Measurements from ENCODE around the gene RGS6.

The RGS6 gene

DNA sequence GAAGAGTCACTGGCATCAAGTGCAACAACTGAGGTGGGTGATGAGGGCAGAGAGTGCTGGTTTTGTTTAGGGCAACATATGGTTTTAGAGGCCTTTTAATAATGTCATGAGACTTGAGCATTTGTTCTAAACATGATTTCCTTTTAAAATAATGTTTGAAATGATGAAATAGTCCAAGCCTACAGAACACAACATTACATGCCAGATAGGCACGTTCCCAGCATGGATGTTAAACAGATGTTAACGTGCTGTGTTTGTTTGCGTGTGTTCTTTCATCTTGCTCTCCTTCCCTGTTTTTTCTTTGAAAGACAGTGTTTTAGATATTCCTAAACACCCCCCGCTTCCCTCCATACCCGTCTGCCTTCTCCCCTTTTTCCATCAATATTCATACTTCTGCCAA is 82.3 kb downstream of the RGS6 start:
- no peak for DNase-seq (ENCODE audit: low spot score)

DNA sequence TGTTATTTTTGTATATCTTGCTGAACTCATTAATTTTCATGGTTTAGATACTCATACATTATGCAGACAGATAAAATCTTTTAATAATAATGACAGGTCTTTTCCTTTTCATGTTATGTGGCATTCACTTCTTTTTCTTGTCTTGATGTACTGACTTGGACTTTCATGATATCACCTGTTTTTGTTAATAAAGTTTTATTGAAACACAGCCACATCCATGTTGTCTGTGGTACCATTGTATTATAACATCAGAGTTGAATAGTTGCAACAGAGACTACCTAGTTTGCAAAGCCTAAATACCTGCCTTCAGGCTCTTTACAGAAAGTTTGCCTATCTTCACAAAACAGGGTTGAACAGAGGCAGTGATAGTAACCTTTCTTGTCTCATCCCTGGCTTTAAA is 85.1 kb downstream of the RGS6 start:
- DNase-seq (ENCODE audit: low spot score): no peak

DNA sequence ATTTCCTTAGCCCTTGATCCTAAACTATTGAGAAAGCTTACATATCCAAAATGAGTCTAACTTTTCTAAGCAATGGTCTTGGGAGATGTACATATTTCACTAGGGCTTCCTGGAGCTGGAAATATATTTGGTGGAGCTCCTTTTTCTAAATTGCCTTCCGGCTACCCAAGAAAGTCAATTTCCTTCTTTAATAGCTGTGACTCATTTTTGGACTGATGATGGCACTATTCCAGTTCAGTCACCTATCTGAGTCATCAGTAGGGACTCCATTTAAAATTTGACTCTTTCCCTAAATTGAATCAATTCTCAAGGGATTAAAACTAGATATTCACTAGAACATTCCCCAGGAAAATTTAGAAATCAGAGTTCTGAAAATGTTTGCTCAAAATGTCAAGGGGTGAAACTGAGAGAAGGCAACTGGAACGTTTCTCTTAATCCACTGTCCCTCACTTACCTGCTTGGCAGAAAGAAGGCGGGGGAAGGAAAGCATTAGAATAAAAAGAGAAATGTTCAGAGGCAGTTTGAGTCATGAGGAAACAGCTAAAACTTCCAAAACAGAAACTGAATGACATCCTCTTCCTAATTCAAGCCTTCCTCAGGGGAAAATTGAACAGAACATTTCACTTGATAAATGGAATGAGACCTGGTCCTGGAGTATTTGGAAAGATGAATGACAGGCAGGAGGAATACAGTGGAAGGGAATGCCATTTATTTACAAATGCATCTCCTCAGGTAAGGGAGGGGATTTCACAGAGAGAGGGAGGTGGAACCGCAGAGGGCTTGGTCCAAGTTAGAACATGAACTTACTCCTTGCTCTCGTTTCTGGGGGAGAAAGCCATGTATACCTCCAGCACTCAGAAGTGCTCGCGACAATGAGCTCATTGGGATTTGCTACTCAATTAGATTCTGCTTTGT is 91.2 kb downstream of the RGS6 start:
- no peak for DNase-seq (ENCODE audit: low spot score)

DNA sequence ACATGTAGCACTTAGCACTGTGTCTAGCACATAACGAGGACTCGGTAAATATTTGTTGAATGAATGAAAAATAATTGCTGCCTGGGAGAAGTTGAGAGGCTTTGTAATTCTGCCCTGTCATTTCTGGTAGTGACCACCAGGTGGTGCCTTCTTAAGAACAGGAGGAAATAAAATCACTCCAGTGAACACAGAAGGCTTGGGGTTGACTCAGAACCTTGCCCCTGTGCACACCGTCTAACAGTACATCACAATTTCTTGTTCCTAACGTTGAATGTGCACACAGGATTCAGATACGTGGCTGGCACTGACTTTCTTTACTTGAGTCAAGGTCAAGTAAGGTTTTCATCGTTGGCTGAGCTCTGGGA is 91.8 kb downstream of the RGS6 start:
- no peak for DNase-seq (ENCODE audit: low spot score)

DNA sequence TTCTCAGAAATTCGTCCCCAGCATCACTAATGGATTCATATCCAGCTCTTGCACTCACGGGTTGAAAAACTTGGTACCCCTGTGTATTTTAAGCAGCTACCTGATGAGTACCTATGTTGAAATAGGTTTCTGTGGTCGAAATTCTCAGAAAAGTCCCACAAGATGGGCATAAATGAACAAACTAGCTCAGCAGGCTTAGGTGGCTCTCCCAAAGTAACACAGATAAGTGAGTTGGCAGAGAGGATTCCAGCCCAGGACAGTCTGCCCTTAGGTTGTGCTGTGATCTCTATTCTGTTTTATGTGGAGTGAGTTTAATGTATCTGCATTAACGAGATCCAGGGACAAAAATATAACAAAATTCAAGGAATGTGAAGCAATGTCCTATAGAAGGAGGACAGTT is 92.3 kb downstream of the RGS6 start:
- no peak for DNase-seq (ENCODE audit: low spot score)

DNA sequence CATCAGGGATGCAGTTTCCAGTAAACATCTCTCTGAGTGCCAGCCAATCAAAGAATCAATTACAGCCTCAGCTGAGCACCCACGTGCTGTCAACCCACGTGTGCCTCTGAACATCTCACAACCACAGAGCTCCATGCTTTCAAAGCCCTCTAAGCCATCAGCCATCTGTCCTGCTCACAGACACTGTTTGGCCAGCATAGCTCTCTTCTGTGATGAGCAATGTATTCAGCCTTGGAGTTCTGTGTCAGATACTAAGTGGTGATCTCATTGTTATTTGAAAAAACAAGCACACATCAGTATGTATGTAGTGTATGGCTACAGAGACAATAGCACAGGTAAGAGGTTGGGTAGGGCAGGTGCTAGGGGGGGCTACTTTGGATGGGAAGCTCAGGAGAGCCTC is 94.3 kb downstream of the RGS6 start:
- no peak for DNase-seq (ENCODE audit: low spot score)

DNA sequence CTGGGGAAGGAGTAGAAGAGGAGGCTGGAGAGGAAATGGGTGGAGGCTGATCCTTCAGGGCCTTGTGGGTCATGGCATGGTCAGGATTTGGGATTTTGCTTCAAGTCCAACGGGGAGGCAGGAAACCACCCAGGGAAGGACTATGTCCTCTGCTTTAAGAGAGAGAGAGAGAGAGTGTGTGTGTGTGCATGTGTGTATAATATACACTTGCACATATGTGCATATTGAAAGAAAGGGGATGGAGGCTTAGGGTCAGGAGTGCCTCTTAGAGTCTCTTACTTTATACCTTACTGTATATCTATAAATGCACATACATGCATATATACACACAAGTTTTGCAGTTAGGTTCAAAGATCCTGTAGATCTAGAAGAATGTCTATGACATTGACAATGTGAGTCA is 94.8 kb downstream of the RGS6 start:
- no peak for DNase-seq (ENCODE audit: low spot score)

DNA sequence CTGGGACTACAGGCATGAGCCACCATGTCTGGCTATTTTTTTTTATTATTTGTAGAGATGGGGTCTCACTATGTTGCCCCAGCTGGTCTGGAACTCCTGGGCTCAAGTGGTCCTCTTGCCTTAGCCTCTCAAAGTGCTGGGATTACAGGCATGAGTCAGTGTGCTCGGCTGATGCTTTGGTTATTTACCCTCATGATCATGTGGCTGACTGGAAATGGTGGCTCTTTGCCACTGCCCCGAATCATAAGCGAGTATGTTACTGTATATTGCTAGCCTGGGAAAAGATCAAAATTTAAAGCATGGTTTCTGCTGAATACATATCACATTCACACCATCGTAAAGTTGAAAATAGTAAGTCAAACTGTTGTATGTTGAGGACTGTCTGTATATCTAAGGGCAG is 101.1 kb downstream of the RGS6 start:
- DNase-seq (ENCODE audit: low spot score): no peak

DNA sequence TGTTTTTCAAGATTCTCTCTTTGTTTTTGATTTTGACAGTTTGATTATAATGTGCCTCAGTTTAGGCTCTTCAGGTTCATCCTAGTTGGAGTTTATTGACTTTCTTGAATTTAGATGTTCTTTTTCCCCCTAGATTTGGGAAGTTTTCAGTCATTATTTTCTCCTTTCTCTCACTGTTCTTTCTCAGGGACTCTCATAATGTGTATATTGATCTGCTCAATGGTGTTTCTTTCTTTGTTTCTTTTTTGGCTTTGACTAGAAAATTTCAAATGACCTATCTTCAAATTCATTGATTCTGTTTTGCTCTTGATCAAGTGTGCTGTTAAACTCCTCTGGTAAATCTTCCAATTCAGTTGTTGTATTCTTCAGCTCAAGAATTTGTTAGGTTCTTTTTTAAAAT is 108.3 kb downstream of the RGS6 start:
- DNase-seq (ENCODE audit: low spot score): no peak

DNA sequence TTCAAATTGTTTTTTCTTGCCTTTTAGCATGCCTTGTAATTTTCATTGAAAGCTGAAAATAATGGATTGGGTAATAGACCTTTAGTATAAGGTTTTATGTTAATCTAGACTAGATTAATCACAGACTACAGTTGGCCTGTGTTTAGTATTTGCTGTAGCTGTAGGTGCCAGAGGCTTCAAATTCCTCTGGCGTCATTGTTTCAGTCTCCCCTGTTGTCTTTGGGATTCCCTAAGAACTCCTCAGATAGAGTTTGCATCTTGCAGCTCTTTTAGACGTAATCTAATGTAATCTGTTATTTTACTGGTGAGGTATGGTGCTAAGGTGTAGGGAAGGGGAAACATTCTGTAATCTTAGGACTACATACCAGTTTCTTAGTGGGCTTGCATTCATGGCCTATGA is 113.0 kb downstream of the RGS6 start:
- no peak for DNase-seq (ENCODE audit: low spot score)

DNA sequence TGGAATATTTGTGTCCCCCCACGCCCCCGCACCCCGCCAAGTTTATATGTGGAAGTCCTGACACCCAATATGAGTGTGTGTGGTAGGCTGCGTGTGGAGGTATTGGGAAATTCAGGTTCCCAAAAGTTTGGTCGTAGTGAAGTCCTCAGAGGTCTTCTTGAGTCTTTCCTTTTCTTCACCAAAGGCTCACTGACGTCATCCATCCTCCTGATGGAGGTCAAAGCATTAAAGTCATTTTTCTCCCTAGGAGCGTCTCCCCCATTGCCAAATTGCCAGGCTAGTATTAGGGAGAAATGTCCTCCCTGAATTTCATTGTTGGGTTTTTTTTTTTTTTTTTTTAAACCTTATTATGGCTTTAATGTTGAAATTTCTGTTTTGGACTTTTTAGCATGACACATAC is 113.7 kb downstream of the RGS6 start:
- no peak for DNase-seq (ENCODE audit: low spot score)

DNA sequence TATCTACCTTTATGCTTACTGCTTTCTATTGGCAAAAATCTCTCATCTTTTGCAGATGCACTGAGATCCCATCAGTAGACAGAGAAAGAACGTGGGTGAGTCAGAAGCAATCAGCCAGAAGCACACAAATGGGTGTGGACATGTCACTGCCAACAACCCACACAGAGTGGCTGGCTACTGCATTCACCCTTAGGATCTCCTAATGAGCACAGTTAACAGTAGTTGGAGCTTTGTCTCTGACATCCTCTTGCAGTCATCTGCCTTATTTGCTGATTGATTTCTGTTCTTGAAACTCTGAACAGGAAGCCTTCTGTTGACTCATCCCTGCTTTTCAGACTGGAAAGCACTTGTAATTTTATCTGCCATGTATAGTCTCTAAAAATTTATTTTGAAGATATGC is 117.2 kb downstream of the RGS6 start:
- DNase-seq (ENCODE audit: low spot score): no peak

DNA sequence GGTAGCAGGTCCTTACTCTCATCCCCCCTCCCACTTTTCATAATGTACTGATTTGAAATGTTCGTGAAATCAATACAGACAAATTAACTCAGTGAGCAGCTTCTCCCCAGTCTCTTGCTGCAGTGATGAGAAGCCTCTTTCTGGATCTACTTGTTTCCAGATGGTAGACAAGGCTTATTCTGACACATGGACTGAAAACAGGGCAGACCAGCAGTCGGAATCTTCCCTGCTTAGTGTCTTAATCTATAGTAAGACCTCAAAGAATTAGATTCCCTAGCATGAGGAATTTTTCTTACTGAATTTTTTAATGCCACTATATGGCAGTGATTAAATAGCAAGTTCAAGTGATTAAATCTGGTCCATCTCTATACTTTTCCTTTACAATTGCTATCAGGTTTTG is 120.1 kb downstream of the RGS6 start:
- no peak for DNase-seq (ENCODE audit: low spot score)

DNA sequence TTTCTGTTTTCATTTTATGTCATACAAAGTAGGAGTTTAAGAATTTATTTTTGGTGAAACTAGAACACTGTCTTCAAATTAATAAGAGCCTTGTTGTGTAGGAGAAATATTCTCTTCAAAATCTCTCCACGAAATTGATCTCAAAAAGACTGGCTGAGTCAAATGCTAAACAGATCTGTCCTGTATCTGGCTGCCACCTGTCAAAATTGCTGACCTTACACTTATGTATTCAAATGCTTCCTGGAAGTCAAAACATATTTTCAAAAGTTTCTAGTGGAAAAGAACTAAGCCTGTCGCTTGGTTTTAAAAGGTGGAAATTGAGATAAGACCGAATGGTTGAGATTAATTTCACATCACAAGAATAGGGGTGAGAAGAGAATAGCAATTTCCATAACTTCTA is 121.4 kb downstream of the RGS6 start:
- no peak for DNase-seq (ENCODE audit: low spot score)

DNA sequence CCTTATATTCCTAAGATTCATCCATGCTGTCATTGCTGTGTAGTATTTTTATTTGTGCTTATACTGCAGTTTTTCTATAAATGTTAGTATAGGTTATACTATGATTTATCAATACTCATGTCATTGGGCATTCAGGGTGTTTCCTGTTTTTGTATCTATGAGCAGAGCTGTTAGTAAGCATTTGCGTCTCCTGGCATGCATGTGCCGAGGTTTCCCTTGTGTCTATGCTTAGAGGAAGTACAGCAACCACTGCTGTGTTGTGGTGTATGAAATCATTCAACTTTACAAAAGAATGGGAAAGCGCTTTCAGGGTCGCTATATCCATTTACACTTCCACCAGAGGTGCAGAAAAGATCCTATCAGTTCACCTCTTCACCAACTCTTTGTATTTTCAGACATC is 122.7 kb downstream of the RGS6 start:
- DNase-seq (ENCODE audit: low spot score): no peak

DNA sequence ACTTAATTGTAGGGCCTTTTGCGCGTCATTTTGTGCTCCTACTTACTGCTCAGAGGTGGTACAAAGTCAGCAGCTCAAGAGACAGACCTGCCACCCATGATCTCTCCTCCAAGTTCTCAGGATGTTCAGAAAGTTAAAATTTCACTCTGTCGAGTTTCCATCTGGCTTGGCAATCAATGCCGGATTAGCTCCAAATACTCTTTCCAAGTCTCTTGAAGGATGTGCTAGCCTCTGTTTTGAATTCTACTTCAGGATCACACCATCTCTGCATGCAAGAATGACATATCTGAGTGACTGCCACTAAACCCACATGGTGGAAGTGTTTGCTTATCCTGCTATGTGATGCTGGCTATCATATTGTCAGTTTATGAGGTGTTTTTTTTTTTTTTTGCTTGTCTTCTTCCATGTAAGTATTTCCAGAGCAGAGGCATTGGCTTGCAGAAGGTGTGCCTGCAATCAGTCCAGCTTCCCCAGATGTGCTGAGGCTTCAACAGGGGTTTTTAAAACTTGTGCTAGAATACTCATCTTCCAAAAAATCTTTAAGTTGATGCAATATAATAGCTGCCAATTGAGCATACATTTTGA is 125.6 kb downstream of the RGS6 start:
- no peak for DNase-seq (ENCODE audit: low spot score)

DNA sequence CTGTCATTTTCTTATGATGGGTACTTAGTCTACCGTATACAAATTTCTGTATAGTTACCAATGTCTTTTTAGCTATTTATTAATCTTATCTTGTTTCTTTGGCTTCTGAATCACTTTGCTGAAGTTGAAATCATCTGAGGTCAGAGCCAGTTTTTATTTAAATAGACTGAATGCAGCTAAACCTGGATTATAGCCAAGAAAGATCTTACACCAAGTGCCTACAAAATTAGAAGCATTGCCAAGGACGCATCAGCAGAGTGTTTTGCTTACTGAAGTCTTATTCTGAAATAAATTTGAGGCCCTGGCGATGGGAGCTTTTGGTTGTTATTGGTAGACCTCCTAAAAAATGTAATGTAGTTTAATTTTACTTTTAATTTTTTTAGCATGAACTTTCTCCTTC is 128.2 kb downstream of the RGS6 start:
- no peak for DNase-seq (ENCODE audit: low spot score)

DNA sequence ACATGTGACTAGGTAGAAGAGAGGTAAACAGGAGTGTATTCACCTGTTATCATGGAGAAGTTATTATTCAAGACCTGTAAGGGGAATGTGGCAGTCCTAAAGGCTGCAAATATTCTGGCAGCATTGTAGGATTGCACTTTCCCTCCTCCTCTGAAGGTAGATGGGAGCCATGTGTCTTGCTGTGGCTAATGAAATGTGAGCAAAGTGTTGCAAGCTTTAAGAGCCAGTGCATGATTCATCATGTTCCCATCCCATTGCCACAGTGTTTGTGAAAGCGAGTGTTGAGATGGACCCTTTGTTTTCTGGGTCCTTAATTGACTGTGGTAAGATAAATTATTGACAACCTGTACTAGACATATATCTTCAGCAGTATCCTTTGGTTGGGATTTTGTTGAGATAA is 128.7 kb downstream of the RGS6 start:
- DNase-seq (ENCODE audit: low spot score): no peak

DNA sequence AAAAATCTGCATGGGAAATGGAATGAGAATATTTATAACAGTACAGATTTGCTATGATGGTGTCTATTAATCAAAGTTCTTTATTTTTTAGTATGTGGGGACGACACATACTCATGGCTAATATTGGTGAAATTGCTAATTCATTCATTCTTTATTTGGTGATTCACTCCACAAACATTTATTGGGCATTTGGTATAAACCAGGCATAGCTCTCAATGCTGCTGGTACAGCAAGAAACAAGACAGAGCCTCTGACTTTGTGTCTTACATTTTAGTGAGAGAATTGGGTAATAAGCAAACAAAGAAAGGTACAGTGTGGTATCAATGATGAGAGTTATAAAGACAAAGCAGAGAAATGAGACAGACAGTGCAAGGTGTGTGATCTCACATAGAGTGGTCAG is 129.5 kb downstream of the RGS6 start:
- no peak for DNase-seq (ENCODE audit: low spot score)

DNA sequence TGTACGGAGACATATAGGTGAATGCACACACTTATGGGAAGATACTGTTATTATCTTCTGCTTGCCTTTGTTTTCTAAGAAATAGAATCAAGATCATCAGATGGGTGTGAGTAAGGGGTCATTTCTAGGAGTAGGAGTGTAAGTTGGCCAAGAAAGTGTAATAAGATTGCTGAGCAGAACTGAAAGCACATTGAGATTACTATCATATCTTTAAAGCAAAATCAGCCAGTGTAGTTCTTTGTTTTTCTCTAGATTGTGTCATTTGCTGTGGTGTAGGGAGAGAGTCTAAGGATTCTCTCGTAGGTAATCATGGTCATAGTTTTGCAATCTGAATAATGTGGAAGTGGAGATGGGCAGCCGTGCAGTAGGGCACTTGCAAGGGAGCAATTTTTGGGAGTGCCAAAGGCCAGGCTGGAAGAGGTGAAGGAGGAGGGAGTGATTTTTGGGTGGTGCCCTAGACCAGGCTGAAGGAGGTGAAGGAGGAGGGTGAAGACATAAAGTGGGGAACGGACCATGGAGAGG is 131.6 kb downstream of the RGS6 start:
- no peak for DNase-seq (ENCODE audit: low spot score)

DNA sequence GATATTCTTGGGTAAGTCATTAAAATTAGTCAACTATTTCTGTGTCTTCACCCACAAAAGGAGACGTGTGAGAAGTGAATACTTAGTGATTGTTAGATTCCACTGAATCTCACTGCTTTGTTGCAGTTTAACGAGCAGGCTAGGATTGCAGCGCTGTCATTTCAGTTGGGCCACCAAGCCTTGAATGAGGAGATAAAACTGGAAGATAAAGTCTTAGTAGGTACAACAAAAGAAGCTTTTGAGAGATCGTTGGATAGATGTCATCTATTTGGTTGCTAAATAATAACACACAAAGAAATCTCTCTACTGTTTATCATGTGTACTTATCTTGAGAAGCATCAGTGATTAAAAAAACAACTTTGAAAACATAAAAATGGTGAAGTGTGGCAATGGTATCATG is 132.3 kb downstream of the RGS6 start:
- DNase-seq (ENCODE audit: low spot score): no peak

DNA sequence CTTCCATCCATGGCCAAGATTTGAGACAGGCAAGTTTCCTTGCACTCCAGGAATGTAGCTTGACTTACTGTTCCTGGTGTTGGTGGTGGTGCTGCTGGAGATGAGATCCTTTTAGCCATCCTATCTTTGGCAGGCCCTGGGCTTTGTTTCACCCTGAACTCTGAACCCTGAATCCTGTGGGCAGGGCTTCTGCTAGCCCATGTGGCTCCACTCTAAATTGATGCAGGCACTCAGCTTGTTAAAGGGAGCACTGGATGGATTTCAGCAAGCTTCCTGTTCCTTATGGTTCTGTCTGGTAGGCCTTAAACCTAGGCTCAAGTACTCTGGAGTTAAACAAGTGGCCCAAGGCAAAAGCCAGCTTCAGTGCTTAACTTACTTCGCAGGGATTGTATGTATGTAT is 138.2 kb downstream of the RGS6 start:
- no peak for DNase-seq (ENCODE audit: low spot score)

DNA sequence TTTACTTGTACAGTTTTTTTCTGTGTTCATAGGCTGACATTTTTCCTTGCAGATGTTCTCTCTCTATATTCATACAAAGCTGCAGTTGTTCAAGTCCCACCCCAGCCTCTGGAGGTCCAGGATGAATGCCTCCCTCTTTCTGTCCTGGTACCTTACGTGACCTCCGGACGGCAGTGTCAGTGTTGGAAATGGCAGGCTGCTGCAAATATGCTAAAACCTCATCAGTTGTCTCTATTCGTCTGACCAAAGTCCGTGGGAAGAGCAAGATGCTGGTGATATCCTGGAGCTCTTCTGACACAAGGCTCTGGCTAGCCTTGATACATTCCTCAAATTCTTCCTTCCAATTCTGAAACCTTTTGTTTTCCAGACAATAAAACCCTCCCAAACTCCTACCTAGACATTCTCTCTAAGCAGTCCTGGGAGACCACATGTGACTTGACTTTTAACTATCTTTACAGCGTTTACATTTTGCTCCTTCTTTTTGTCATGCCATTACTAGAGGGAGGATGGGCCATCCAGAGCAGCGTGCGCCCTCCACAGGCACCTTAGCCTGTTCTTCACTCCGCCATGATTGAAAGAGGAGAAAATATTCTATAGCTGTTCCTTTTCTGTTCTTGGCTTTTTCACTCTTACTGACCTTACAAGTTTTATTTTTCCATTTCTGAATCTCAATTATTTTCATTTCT is 143.6 kb downstream of the RGS6 start:
- DNase-seq (ENCODE audit: low spot score): no peak
